Measurements from ENCODE around the gene EVI2B. TPM values are rescaled to one million over a fixed set of nuclear protein-coding genes. Genes with fewer than 3 reads are reported as not detected.
"Not testable (repeated sequence)": the region's sequence is repeated elsewhere in the genome, so short reads cannot be mapped to it uniquely, and the experiment has no call there.

Gene EVI2B
- total RNA-seq, 1 donor from 2014 or later: 130 TPM

GRCh38 chr17:31269578-31269983, 44.3 kb downstream of the EVI2B start:
- intact Hi-C loops (cut with DNase I): no loop called here
- H3K4me1 ChIP-seq: peaks cover 27% of the 10 kb centered on the region
- H3K27ac ChIP-seq: no peak overlapping the region
- H3K4me3 ChIP-seq: no peak overlapping the region
- no peak for DNase-seq
- ATAC-seq: peak; percentile 65 to 82
- H3K36me3 ChIP-seq: peaks cover 36% of the 10 kb centered on the region
- no peak for TF ChIP-seq CTCF (IDR thresholded peaks at IDR 0.05)
- no peaks in the 10 kb centered on the region for H3K9me3 ChIP-seq
- H3K27me3 ChIP-seq (ENCODE audit: low read depth): no peaks in the 10 kb centered on the region

- Histone ChIP-seq H3K9me3 (no peaks in the 10 kb centered on the region), H3K4me3 (no peak overlapping the region), H3K27ac (no peak overlapping the region), H3K27me3 (ENCODE audit: low read depth) (no peaks in the 10 kb centered on the region), H3K36me3 (peaks cover 36% of the 10 kb centered on the region), H3K4me1 (peaks cover 22% of the 10 kb centered on the region)
- no peak for DNase-seq
- no peak for TF ChIP-seq CTCF (IDR thresholded peaks at IDR 0.05)
- ATAC-seq: no peak
- intact Hi-C loops (cut with DNase I): no loop called here
Observed at GRCh38 chr17:31269036-31269577, 44.7 kb downstream of the EVI2B start.

- H3K9me3 ChIP-seq: no peaks in the 10 kb centered on the region
- no peaks in the 10 kb centered on the region for H3K27me3 ChIP-seq (ENCODE audit: low read depth)
- no peak overlapping the region for H3K4me3 ChIP-seq
- DNase-seq: no peak
- peaks cover 50% of the 10 kb centered on the region for H3K36me3 ChIP-seq
- TF ChIP-seq CTCF (IDR thresholded peaks at IDR 0.05): no peak
- peaks cover 12% of the 10 kb centered on the region for H3K4me1 ChIP-seq
- intact Hi-C loops (cut with DNase I): no loop called here
- H3K27ac ChIP-seq: no peak overlapping the region
- ATAC-seq: no peak
Observed at GRCh38 chr17:31266042-31266441, 47.8 kb downstream of the EVI2B start.

GRCh38 chr17:31262923-31263322, 50.9 kb downstream of the EVI2B start:
- H3K4me3 ChIP-seq: not testable (repeated sequence)

GRCh38 chr17:31261601-31262000, 52.3 kb downstream of the EVI2B start:
- no peak overlapping the region for H3K27ac ChIP-seq
- no peak overlapping the region for H3K4me3 ChIP-seq
- intact Hi-C loops (cut with DNase I): no loop called here
- no peak for DNase-seq
- ATAC-seq: no peak
- H3K27me3 ChIP-seq (ENCODE audit: low read depth): no peaks in the 10 kb centered on the region
- no peaks in the 10 kb centered on the region for H3K4me1 ChIP-seq
- peaks cover 57% of the 10 kb centered on the region for H3K36me3 ChIP-seq
- TF ChIP-seq CTCF (IDR thresholded peaks at IDR 0.05): no peak
- no peaks in the 10 kb centered on the region for H3K9me3 ChIP-seq

More at GRCh38 chr17:31262923-31263322, 50.9 kb downstream of the EVI2B start:
- intact Hi-C loops (cut with DNase I); H3K27ac ChIP-seq; H3K27me3 ChIP-seq (ENCODE audit: low read depth); ATAC-seq; H3K9me3 ChIP-seq; H3K4me1 ChIP-seq; DNase-seq: not testable (repeated sequence)
- peaks cover 60% of the 10 kb centered on the region for H3K36me3 ChIP-seq

- Histone ChIP-seq H3K36me3 (peaks cover 44% of the 10 kb centered on the region), H3K27me3 (ENCODE audit: low read depth) (no peaks in the 10 kb centered on the region), H3K4me3 (no peak overlapping the region), H3K4me1 (no peaks in the 10 kb centered on the region), H3K9me3 (no peaks in the 10 kb centered on the region), H3K27ac (no peak overlapping the region)
- no peak for DNase-seq
- ATAC-seq: no peak
- intact Hi-C loops (cut with DNase I): no loop called here
- TF ChIP-seq CTCF (IDR thresholded peaks at IDR 0.05): no peak
Observed at GRCh38 chr17:31260151-31260550, 53.7 kb downstream of the EVI2B start.
